Prostate gland (tissue), 2 donors: Measurements from ENCODE around the gene ITPKB.

ENCODE experiments used
- POLR2A ChIP-seq: fragments of 450-650 bp; IDR thresholded peaks from one replicate; pipeline ENCODE4 v1.6.1; 2016; ENCODE audit warnings: antibody characterized with exemption, mild to moderate bottlenecking
- POLR2AphosphoS5 ChIP-seq: sonication (generic); formaldehyde crosslinking; IDR thresholded peaks from one replicate; pipeline ENCODE4 v1.6.1; 2017; ENCODE audit warnings: antibody characterized with exemption
- TF ChIP-seq, protein P1 (sequence below), 4 experiments: fragments of 200-600 bp in 2 of 4; fragments of 450-650 bp in 2 of 4; sonication (generic) in 2 of 4; IDR thresholded peaks; 1 replicate in 3 of 4; 2 replicates in 1 of 4; pipeline ENCODE4 v1.5.1; 2016 to 2019; ENCODE audit warnings: antibody characterized with exemption in 4 of 4, mild to moderate bottlenecking in 2 of 4, moderate library complexity in 2 of 4

- TF ChIP-seq, protein P1, sequence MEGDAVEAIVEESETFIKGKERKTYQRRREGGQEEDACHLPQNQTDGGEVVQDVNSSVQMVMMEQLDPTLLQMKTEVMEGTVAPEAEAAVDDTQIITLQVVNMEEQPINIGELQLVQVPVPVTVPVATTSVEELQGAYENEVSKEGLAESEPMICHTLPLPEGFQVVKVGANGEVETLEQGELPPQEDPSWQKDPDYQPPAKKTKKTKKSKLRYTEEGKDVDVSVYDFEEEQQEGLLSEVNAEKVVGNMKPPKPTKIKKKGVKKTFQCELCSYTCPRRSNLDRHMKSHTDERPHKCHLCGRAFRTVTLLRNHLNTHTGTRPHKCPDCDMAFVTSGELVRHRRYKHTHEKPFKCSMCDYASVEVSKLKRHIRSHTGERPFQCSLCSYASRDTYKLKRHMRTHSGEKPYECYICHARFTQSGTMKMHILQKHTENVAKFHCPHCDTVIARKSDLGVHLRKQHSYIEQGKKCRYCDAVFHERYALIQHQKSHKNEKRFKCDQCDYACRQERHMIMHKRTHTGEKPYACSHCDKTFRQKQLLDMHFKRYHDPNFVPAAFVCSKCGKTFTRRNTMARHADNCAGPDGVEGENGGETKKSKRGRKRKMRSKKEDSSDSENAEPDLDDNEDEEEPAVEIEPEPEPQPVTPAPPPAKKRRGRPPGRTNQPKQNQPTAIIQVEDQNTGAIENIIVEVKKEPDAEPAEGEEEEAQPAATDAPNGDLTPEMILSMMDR (IDR thresholded peaks at IDR 0.05) = peak; percentile 90 to 96 (median 94)
- TF ChIP-seq POLR2AphosphoS5 (peak; percentile 48), POLR2A (no peak)
Observed at GRCh38 chr1:226634166-226634588, 104.9 kb downstream of the ITPKB start.
